K562 (cell line): ENCODE results near the gene PARD3. TPM values are rescaled to one million over a fixed set of nuclear protein-coding genes. Genes with fewer than 3 reads are reported as not detected.

ENCODE experiments used
- ATAC-seq: fragments of 200-7000 bp; cut with Tn5 transposase; 3 replicates; pipeline ENCODE4 v1.9.1; 2020; ENCODE audit warnings: moderate library complexity
- BruUV-seq: library from RNA; stranded (reverse); fragments of 400-500 nt; replicated peaks from 2 replicates; lab custom pipeline; 2021; lab: Mats Ljungman, UMichigan
- CTCF ChIA-PET: fragments of 300-600 bp; formaldehyde crosslinking; extraction: SDS; loops from one replicate; lab custom pipeline; 2021; ENCODE audit warnings: low intra/inter-chr PET ratio; lab: Yijun Ruan, JAX
- POLR2A ChIA-PET: fragments of 300-600, 350-650 bp; sonication (Branson Sonifier 250); formaldehyde crosslinking; extraction: SDS; loops from one replicate; lab custom pipeline; 2021; ENCODE audit warnings: antibody characterized with exemption, inconsistent platforms; lab: Yijun Ruan, JAX
- DNase-seq, 4 experiments: peaks; one replicate each; pipeline versions ENCODE4 v3.0.0 to v3.0.0-alpha.2; 2011 to 2018; ENCODE audit warnings: low spot score in 3 of 4, mixed read lengths in 3 of 4; ENCODE audit errors: extremely low read depth in 1 of 4
- FAIRE-seq: peaks from 2 replicates; lab custom pipeline; 2011; peaks lifted over from hg19 to GRCh38; lab: Jason Lieb, UNC
- H2AFZ ChIP-seq: 2 replicates; pipeline ENCODE4 v1.6.0; 2011; ENCODE audit warnings: low read depth, low read length, control low read depth, inconsistent platforms
- H3K27ac ChIP-seq: fragments of 200-600 bp; 3 replicates; pipeline ENCODE4 v1.8.0; 2011; ENCODE audit warnings: low read depth, mild to moderate bottlenecking, control low read depth, inconsistent platforms, low read length, moderate library complexity, mixed read lengths; ENCODE audit errors: extremely low read depth
- H3K27me3 ChIP-seq, 2 experiments: fragments of 300-600 bp in 1 of 2; 2 replicates in 1 of 2; 3 replicates in 1 of 2; pipeline versions ENCODE4 v1.6.0 to v1.8.0; 2011; ENCODE audit warnings: inconsistent platforms in 2 of 2, low read length in 2 of 2, mild to moderate bottlenecking in 1 of 2, mixed read lengths in 1 of 2, moderate library complexity in 1 of 2; ENCODE audit not compliant: control insufficient read depth in 2 of 2, insufficient read depth in 2 of 2
- H3K36me3 ChIP-seq: fragments of 300-600 bp; 3 replicates; pipeline ENCODE4 v1.8.0; 2011; ENCODE audit warnings: mild to moderate bottlenecking, low read length, inconsistent platforms; ENCODE audit not compliant: control insufficient read depth, insufficient read depth
- H3K4me1 ChIP-seq, 2 experiments: fragments of 200-600 bp in 1 of 2; replicated peaks in 1 of 2; 2 replicates in 1 of 2; 3 replicates in 1 of 2; pipeline versions ENCODE4 v1.5.1 to v1.8.0; 2011; ENCODE audit warnings: inconsistent platforms in 2 of 2, low read length in 2 of 2, mild to moderate bottlenecking in 1 of 2, mixed read lengths in 1 of 2, moderate library complexity in 1 of 2; ENCODE audit not compliant: control insufficient read depth in 2 of 2, insufficient read depth in 2 of 2
- H3K4me2 ChIP-seq: 2 replicates; pipeline ENCODE4 v1.6.1; 2011; ENCODE audit warnings: low read length, control low read depth, inconsistent platforms, mixed read lengths; ENCODE audit not compliant: insufficient read depth
- H3K4me3 ChIP-seq: fragments of 200-600 bp; sonication (generic), shearing (Covaris generic); 2 replicates; pipeline ENCODE4 v1.5.1; 2016; ENCODE audit warnings: control low read depth, inconsistent platforms
- H3K79me2 ChIP-seq: fragments of 200-600 bp; 3 replicates; pipeline ENCODE4 v1.8.0; 2011; ENCODE audit warnings: low read length, inconsistent platforms; ENCODE audit not compliant: control insufficient read depth, insufficient read depth
- H3K9ac ChIP-seq, 2 experiments: 2 replicates each; pipeline versions ENCODE4 v1.6.0 to v1.6.1; 2011; ENCODE audit warnings: low read depth in 2 of 2, low read length in 2 of 2, control low read depth in 1 of 2, inconsistent platforms in 1 of 2, mild to moderate bottlenecking in 1 of 2, mixed read lengths in 1 of 2; ENCODE audit not compliant: insufficient read depth in 1 of 2
- H3K9me1 ChIP-seq: one replicate; pipeline ENCODE4 v1.6.0; 2011; ENCODE audit warnings: inconsistent platforms, mild to moderate bottlenecking, low read length, moderate library complexity; ENCODE audit not compliant: control insufficient read depth, insufficient read depth
- H3K9me3 ChIP-seq: replicated peaks from 2 replicates; pipeline ENCODE4 v1.5.1; 2011; ENCODE audit warnings: low read depth, low read length, inconsistent platforms; ENCODE audit not compliant: control insufficient read depth, insufficient read depth
- H4K20me1 ChIP-seq: replicated peaks from 2 replicates; pipeline ENCODE4 v1.6.1; 2011; ENCODE audit warnings: low read length, inconsistent platforms, mixed read lengths; ENCODE audit not compliant: control insufficient read depth, insufficient read depth
- C11orf30 ChIP-seq: fragments of 450-650 bp; IDR thresholded peaks from 2 replicates; pipeline ENCODE4 v1.6.1; 2016; ENCODE audit warnings: low read depth, mild to moderate bottlenecking
- CEBPB ChIP-seq: fragments of 450-650 bp; IDR thresholded peaks from 2 replicates; pipeline ENCODE4 v1.6.1; 2016; ENCODE audit warnings: missing genetic modification characterization, missing compliant biosample characterization
- COPS2 ChIP-seq: fragments of 450-650 bp; conservative IDR thresholded peaks from 2 replicates; pipeline ENCODE4 v1.6.1; 2016; ENCODE audit warnings: mild to moderate bottlenecking, moderate library complexity
- CREB1 ChIP-seq, 2 experiments: sonication (generic) in 1 of 2; formaldehyde crosslinking in 1 of 2; IDR thresholded peaks; 2 replicates each; pipeline versions ENCODE4 v1.6.1 to v1.8.0; 2012 to 2022; ENCODE audit warnings: inconsistent platforms in 1 of 2, mild to moderate bottlenecking in 1 of 2, missing genetic modification reagents in 1 of 2, moderate library complexity in 1 of 2
- EP300 ChIP-seq: IDR thresholded peaks from 2 replicates; pipeline ENCODE4 v1.6.1; 2012; ENCODE audit warnings: low read length, improper control_type of control experiment
- GTF2A2 ChIP-seq: IDR thresholded peaks from 2 replicates; pipeline ENCODE4 v1.6.1; 2016; ENCODE audit warnings: mild to moderate bottlenecking, missing genetic modification characterization, missing compliant biosample characterization
- L3MBTL2 ChIP-seq: fragments of 450-650 bp; IDR thresholded peaks from 2 replicates; pipeline ENCODE4 v1.6.1; 2016; ENCODE audit warnings: mild to moderate bottlenecking, moderate library complexity
- LCOR ChIP-seq: sonication (generic); formaldehyde crosslinking; IDR thresholded peaks from 2 replicates; pipeline ENCODE4 v1.8.0; 2022; ENCODE audit warnings: mild to moderate bottlenecking, missing genetic modification reagents
- MAFF ChIP-seq: IDR thresholded peaks from 2 replicates; pipeline ENCODE4 v1.6.1; 2012; ENCODE audit warnings: low read length, improper control_type of control experiment
- SIN3B ChIP-seq: fragments of 450-650 bp; IDR thresholded peaks from 2 replicates; pipeline ENCODE4 v1.6.1; 2017; ENCODE audit warnings: low read depth, mild to moderate bottlenecking, moderate library complexity
- SNIP1 ChIP-seq: fragments of 450-650 bp; IDR thresholded peaks from 2 replicates; pipeline ENCODE4 v1.7.1; 2017; ENCODE audit warnings: low read depth, mild to moderate bottlenecking
- SOX6 ChIP-seq: fragments of 450-650 bp; IDR thresholded peaks from 2 replicates; pipeline ENCODE4 v1.6.1; 2014; ENCODE audit warnings: mild to moderate bottlenecking
- TCFL5 ChIP-seq: fragments of 250-450 bp; sonication (Bioruptor Pico); conservative IDR thresholded peaks from 2 replicates; pipeline ENCODE4 v1.6.1; 2021; ENCODE audit warnings: mild to moderate bottlenecking, moderate library complexity, matching md5 sums
- ZNF518B ChIP-seq: fragments of 250-450 bp; sonication (Bioruptor Pico); IDR thresholded peaks from 2 replicates; pipeline ENCODE4 v1.5.0; 2021; ENCODE audit warnings: mild to moderate bottlenecking, moderate library complexity
- ZNF561 ChIP-seq: fragments of 450-650 bp; formaldehyde crosslinking; conservative IDR thresholded peaks from 2 replicates; pipeline ENCODE4 v1.4.0; 2020; ENCODE audit warnings: mild to moderate bottlenecking, moderate library complexity
- whole genome bisulfite sequencing: fragments of 100-300 bp; shearing (Covaris generic); methylation state at CpG from one replicate; pipeline ENCODE4 v1.1.6; 2016; ENCODE audit warnings: low coverage, mixed read lengths; ENCODE audit not compliant: insufficient coverage; ENCODE audit errors: missing lambda C conversion rate; 5-methylcytosine and 5-hydroxymethylcytosine counted together
- in situ Hi-C: fragments of 300-500 bp; cut with MboI; formaldehyde crosslinking; loops from 4 replicates; pipeline ENCODE4 v1.15.0; 2018; ENCODE audit warnings: inconsistent platforms, mixed read lengths
- intact Hi-C: fragments of 100-400 bp; cut with micrococcal nuclease; formaldehyde crosslinking; loops from 2 replicates; pipeline ENCODE4 v1.14.2; 2022
- polyA plus RNA-seq, 8 experiments: library from polyadenylated mRNA; depleted of rRNA in 4 of 8; stranded (reverse) in 5 of 8; unstranded in 3 of 8; fragments of >200 nt; fragmentation: Nextera tagmentation in 2 of 8; fragmentation: Illumina TruSeq in 1 of 8; extraction: Ambion mirVana in 2 of 8; extraction: Trizol in 1 of 8; gene quantifications; 2 replicates each; pipeline versions ENCODE4 v1.2.1 to v1.2.3, GENCODE V29; 2011 to 2014; ENCODE audit warnings: inconsistent platforms in 1 of 8, missing spikeins in 1 of 8
- total RNA-seq, 7 experiments: library from RNA; depleted of rRNA in 6 of 7; stranded (reverse); fragments of >200 nt in 6 of 7; fragmentation: Illumina TruSeq in 2 of 7; extraction: Trizol in 2 of 7; gene quantifications; 2 replicates each; pipeline versions ENCODE4 v1.2.1 to v1.2.3, GENCODE V29; 2011 to 2021; ENCODE audit warnings: low replicate concordance in 1 of 7
- TF ChIP-seq, protein P1 (sequence below): sonication (generic); formaldehyde crosslinking; IDR thresholded peaks from 2 replicates; pipeline ENCODE4 v1.8.1; 2022; ENCODE audit warnings: missing genetic modification reagents

The PARD3 gene
- total and polyA plus RNA-seq, 9 of the 15 experiments (the other 6 are each of a cell fraction or from before 2014, with no cell fraction given): 2.7 to 11.7 (median 7.7) TPM

- FAIRE-seq: peak; percentile 81
- ChIA-PET POLR2A (interaction anchor here (0.6 to 1.2 kb wide), 4 partner anchors 11 to 1704 kb away, joined by 3 to 5 read pairs (median 4); no protein-coding TSS in a partner anchor), CTCF (interaction anchor here (0.6 to 1.1 kb wide), 3 partner anchors 26 to 554 kb away, joined by 3 to 4 read pairs (median 3); no protein-coding TSS in a partner anchor)
- Histone ChIP-seq H3K9me3 (no peaks in the 10 kb centered on the region), H3K4me2 (peak overlapping the region; percentile 49), H3K27ac (peak overlapping the region; percentile 48; the same call in 2 of the 3 replicates), H3K27me3 (no peaks in the 10 kb centered on the region; a peak in 1 of 5 replicates), H3K9me1 (no peaks in the 10 kb centered on the region), H3K4me1 (peaks cover 6% of the 10 kb centered on the region in 2 experiments; a peak in 4 of 5 replicates), H4K20me1 (peaks cover 3% of the 10 kb centered on the region), H3K9ac (no peak overlapping the region), H2AFZ (peak overlapping the region; percentile 79), H3K79me2 (no peaks in the 10 kb centered on the region), H3K36me3 (no peaks in the 10 kb centered on the region), H3K4me3 (no peak overlapping the region)
- intact Hi-C loops: loop anchor here (2.0 to 10.0 kb wide), 3 partner anchors 69 to 553 kb away; no protein-coding TSS in a partner anchor
- peak; percentile 41 to 78 (median 50) for DNase-seq
- in situ Hi-C loops: loop anchor here (5.0 to 10.0 kb wide), 2 partner anchors 319 to 546 kb away; no protein-coding TSS in a partner anchor
- WGBS: 2% methylated on average over 6 of the region's 6 CpGs
- BruUV-seq: no TSS peak
- peak; percentile 97 for ATAC-seq
- TF ChIP-seq ZNF561 (no peak), CREB1 (IDR thresholded peaks at IDR 0.05) (no peak), CREB1 (CRISPR knock-in tag; IDR thresholded peaks at IDR 0.05) (no peak), MAFF (peak; percentile 51; the same call in 1 of the 2 replicates), L3MBTL2 (peak; percentile 39; the same call in 1 of the 2 replicates), COPS2 (no peak), SOX6 (peak; percentile 38; the same call in 1 of the 2 replicates), CEBPB (peak; percentile 42), EP300 (peak; percentile 27; the same call in 1 of the 2 replicates), ZNF518B (no peak), SIN3B (no peak), LCOR (CRISPR knock-in tag) (0 out of 2 replicates have a peak, but pooled peaks have one; percentile 31), TCFL5 (no peak), C11orf30 (peak; percentile 72; the same call in 1 of the 2 replicates), GTF2A2 (no peak), SNIP1 (no peak)
- TF ChIP-seq, protein P1, sequence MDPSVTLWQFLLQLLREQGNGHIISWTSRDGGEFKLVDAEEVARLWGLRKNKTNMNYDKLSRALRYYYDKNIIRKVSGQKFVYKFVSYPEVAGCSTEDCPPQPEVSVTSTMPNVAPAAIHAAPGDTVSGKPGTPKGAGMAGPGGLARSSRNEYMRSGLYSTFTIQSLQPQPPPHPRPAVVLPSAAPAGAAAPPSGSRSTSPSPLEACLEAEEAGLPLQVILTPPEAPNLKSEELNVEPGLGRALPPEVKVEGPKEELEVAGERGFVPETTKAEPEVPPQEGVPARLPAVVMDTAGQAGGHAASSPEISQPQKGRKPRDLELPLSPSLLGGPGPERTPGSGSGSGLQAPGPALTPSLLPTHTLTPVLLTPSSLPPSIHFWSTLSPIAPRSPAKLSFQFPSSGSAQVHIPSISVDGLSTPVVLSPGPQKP (CRISPR knock-in tag): no peak
Observed at GRCh38 chr10:34666008-34666704, 148.9 kb downstream of the PARD3 start.
